Natural killer cell (primary cell): Measurements from ENCODE around the gene HSPA1A. TPM values are rescaled to one million over a fixed set of nuclear protein-coding genes. Genes with fewer than 3 reads are reported as not detected.

ENCODE experiments used
- ATAC-seq, 3 donors: fragments of 150-1000 bp in 2 of 3; fragments of 200-7000 bp in 1 of 3; cut with Tn5 transposase; 1 replicate in 1 of 3; 2 replicates in 2 of 3; pipeline ENCODE4 v1.10.0; 2021; ENCODE audit warnings: mild to moderate bottlenecking in 2 of 3, moderate library complexity in 2 of 3
- DNase-seq, 2 donors: peaks; one replicate each; pipeline versions ENCODE4 v3.0.0 to v3.0.0-alpha.2; 2013 to 2021; ENCODE audit warnings: mixed read lengths in 1 of 2
- H3K27ac ChIP-seq: one replicate; pipeline ENCODE4 v1.5.1; 2013; ENCODE audit warnings: mild to moderate bottlenecking, low read length
- H3K27me3 ChIP-seq: one replicate; pipeline ENCODE4 v1.6.1; 2013; ENCODE audit warnings: low read length; ENCODE audit not compliant: control insufficient read depth, insufficient read depth
- H3K36me3 ChIP-seq: one replicate; pipeline ENCODE4 v1.6.1; 2013; ENCODE audit warnings: low read length; ENCODE audit not compliant: control insufficient read depth, insufficient read depth
- H3K4me1 ChIP-seq: one replicate; pipeline ENCODE4 v1.6.1; 2013; ENCODE audit warnings: low read length; ENCODE audit not compliant: control insufficient read depth, insufficient read depth
- H3K4me3 ChIP-seq: one replicate; pipeline ENCODE4 v1.5.1; 2013; ENCODE audit warnings: low read length
- H3K9me3 ChIP-seq: one replicate; pipeline ENCODE4 v1.6.1; 2013; ENCODE audit warnings: low read length; ENCODE audit not compliant: control insufficient read depth, insufficient read depth
- H3K27ac Mint-ChIP-seq, 2 donors: one replicate each; pipeline ENCODE4 v1.8.0; 2022; ENCODE audit warnings: mild to moderate bottlenecking in 2 of 2, mixed read lengths in 2 of 2, moderate library complexity in 1 of 2
- H3K27me3 Mint-ChIP-seq, 2 donors: one replicate each; pipeline ENCODE4 v1.8.0; 2022; ENCODE audit warnings: low read depth in 2 of 2, mixed read lengths in 2 of 2
- H3K36me3 Mint-ChIP-seq: one replicate; pipeline ENCODE4 v1.8.0; 2022; ENCODE audit warnings: mixed read lengths
- H3K4me1 Mint-ChIP-seq, 2 donors: one replicate each; pipeline ENCODE4 v1.8.0; 2022; ENCODE audit warnings: mixed read lengths in 2 of 2
- H3K4me3 Mint-ChIP-seq: one replicate; pipeline ENCODE4 v1.8.0; 2022; ENCODE audit warnings: mild to moderate bottlenecking, moderate library complexity, mixed read lengths
- H3K9me3 Mint-ChIP-seq, 2 donors: one replicate each; pipeline ENCODE4 v1.8.0; 2022; ENCODE audit warnings: mixed read lengths in 2 of 2
- WGBS: methylation state at CpG from one replicate; pipeline ENCODE4 v1.1.7; 2013; ENCODE audit warnings: missing lambda C conversion rate; ENCODE audit not compliant: insufficient coverage; 5-methylcytosine and 5-hydroxymethylcytosine counted together
- intact Hi-C: fragments of 100-400 bp; cut with micrococcal nuclease; formaldehyde crosslinking; loops from one replicate; pipeline ENCODE4 v1.14.2; 2022
- total RNA-seq, 4 donors: library from RNA; stranded (reverse); fragments of 120-200 nt in 1 of 4; gene quantifications; one replicate each; pipeline versions ENCODE4 v1.2.3 to v1.2.4, GENCODE V29; 2013 to 2022
- TF ChIP-seq, protein P1 (sequence below): fragments of 200-600 bp; IDR thresholded peaks from one replicate; pipeline ENCODE4 v1.8.0; 2022; ENCODE audit warnings: antibody characterized with exemption

HSPA1A gene
- total RNA-seq, 3 donors from 2014 or later (not counting 1 experiment from before 2014, with no cell fraction given), result 24.4 to 34.6 (median 34.5) TPM

DNA sequence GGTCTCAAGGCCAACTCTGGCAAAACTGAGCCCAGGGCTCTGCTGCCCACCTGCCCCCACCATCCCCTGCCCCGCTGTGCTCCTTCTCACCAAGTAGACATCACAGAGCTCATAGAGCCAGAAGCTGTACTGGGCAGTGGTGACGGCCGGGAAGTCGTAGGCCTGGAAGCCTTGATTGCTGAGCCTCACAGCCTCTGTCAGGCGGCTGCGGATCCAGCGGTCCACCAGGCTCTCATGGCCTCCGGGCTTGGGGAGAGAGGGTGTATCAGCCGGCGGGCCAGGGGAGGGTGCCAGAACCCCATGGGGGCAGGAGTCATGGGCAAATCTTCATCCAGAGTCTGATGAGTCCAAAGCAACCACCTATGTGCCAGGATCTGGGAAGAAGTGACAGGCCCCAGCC, 35.4 kb upstream of the HSPA1A start:
- ATAC-seq (no peak), DNase-seq (no peak)
- TF ChIP-seq, protein P1, sequence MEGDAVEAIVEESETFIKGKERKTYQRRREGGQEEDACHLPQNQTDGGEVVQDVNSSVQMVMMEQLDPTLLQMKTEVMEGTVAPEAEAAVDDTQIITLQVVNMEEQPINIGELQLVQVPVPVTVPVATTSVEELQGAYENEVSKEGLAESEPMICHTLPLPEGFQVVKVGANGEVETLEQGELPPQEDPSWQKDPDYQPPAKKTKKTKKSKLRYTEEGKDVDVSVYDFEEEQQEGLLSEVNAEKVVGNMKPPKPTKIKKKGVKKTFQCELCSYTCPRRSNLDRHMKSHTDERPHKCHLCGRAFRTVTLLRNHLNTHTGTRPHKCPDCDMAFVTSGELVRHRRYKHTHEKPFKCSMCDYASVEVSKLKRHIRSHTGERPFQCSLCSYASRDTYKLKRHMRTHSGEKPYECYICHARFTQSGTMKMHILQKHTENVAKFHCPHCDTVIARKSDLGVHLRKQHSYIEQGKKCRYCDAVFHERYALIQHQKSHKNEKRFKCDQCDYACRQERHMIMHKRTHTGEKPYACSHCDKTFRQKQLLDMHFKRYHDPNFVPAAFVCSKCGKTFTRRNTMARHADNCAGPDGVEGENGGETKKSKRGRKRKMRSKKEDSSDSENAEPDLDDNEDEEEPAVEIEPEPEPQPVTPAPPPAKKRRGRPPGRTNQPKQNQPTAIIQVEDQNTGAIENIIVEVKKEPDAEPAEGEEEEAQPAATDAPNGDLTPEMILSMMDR, result no peak
- Mint-ChIP-seq H3K36me3 (no peaks in the 10 kb centered on the region), H3K4me1 (peaks cover 0 to 23% of the 10 kb centered on the region in 2 donors), H3K9me3 (no peaks in the 10 kb centered on the region), H3K27me3 (no peaks in the 10 kb centered on the region), H3K27ac (no peak overlapping the region), H3K4me3 (no peak overlapping the region)
- no peak overlapping the region for H3K27ac ChIP-seq
- no peaks in the 10 kb centered on the region for H3K27me3 ChIP-seq
- WGBS, result 96% methylated on average over 10 of the region's 10 CpGs
- peaks cover 27% of the 10 kb centered on the region for H3K4me1 ChIP-seq
- intact Hi-C loops, result no loop called here
- peaks cover 58% of the 10 kb centered on the region for H3K36me3 ChIP-seq
- no peaks in the 10 kb centered on the region for H3K9me3 ChIP-seq
- no peak overlapping the region for H3K4me3 ChIP-seq

DNA sequence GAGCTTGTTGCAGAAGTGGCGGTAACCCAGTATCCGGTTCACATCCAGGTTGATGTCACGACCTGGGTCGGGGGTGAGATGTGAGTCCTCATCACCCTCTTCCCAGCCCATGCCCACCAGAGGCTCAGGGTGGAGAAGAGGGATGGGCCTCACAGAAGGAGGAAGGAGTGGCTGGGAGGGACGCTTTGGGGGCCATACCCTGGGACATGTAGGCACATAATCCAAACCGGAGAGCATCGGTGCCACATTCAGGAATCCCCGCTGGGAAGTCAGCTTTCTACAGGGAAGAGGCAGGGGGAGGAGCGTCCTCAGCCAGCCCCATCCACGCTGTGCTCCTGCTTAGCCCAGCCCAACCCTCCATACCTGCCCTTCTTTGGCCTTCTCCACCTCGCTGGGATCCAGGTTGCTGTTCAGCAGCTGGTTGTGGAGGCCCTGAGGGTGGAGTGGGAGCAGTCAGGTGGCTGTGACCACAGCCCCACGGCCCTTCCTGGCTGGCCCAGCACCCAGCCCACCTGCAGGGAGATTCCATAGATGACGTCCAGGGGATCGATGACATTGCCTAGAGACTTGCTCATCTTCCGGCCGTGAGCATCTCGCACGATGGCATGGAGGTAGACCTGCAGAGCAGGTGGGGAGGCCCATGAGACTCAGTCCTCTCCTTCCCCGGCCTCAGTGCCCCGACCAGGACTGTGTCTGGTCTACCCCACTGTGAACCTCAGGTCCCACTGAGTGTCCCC, 34.7 kb upstream of the HSPA1A start:
- Mint-ChIP-seq H3K27me3 (no peaks in the 10 kb centered on the region), H3K27ac (no peak overlapping the region), H3K36me3 (no peaks in the 10 kb centered on the region), H3K4me3 (no peak overlapping the region), H3K4me1 (peaks cover 0 to 20% of the 10 kb centered on the region in 2 donors), H3K9me3 (no peaks in the 10 kb centered on the region)
- H3K4me1 ChIP-seq, result peaks cover 26% of the 10 kb centered on the region
- H3K4me3 ChIP-seq, result no peak overlapping the region
- intact Hi-C loops, result no loop called here
- WGBS, result 92% methylated on average over 20 of the region's 20 CpGs
- no peak for ATAC-seq
- no peaks in the 10 kb centered on the region for H3K27me3 ChIP-seq
- H3K27ac ChIP-seq, result no peak overlapping the region
- H3K9me3 ChIP-seq, result no peaks in the 10 kb centered on the region
- no peak for DNase-seq
- TF ChIP-seq, protein P1, result no peak
- peaks cover 66% of the 10 kb centered on the region for H3K36me3 ChIP-seq

DNA sequence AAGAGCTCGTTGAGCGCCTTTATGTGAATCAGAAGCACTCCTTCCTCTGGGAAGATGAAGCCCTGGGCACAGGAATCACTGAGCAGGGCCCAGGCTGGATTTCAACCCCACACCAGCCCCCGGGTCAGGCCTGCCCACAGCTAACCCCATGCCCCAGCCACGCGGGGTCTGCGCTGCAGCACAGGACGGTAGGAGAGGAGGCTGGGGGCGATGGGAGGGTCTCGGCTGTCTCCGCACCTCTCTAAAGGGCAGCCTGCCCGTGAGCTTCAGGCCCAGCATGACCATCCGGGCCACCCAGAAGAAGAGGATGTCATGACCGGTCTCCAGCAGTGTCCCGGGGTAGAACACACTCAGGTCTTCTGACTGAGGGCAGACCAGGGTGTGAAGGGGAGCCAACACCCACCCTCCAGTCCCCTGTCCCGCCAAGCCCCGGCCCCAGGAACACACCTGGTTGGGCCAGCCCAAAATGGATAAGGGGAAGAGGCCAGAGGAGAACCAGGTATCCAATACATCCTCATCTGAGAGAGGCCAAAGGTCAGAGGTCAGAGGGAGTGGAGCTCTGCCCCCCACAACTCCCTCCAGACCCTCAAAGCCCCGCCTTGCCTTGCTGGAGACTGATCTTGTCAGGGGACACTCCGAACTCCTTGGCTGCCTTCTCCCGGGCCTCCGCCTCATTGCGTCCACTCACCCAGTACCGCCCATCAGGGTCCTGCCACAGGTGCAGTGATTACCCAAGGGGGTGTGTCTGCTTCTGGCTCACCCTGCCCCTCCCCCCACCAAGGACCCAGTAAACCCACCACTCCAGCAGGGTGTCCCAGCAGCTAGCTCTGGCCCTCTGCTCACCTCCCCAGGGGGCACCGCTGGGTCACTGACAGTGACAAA, 33.9 kb upstream of the HSPA1A start:
- TF ChIP-seq, protein P1, result no peak
- no peaks in the 10 kb centered on the region for H3K36me3 Mint-ChIP-seq
- no peaks in the 10 kb centered on the region for H3K27me3 Mint-ChIP-seq
- Histone ChIP-seq H3K27me3 (no peaks in the 10 kb centered on the region), H3K27ac (no peak overlapping the region), H3K9me3 (no peaks in the 10 kb centered on the region), H3K4me3 (no peak overlapping the region), H3K4me1 (peaks cover 17% of the 10 kb centered on the region), H3K36me3 (peaks cover 66% of the 10 kb centered on the region)
- no peak overlapping the region for H3K27ac Mint-ChIP-seq
- peaks cover 0 to 12% of the 10 kb centered on the region in 2 donors for H3K4me1 Mint-ChIP-seq
- no peak for DNase-seq
- no peak overlapping the region for H3K4me3 Mint-ChIP-seq
- intact Hi-C loops, result no loop called here
- ATAC-seq, result no peak
- no peaks in the 10 kb centered on the region for H3K9me3 Mint-ChIP-seq
- 93% methylated on average over 23 of the region's 23 CpGs for WGBS
